Erythroblast (primary cell): ENCODE data around the gene SPSB4.
"Not testable (repeated sequence)": the region's sequence is repeated elsewhere in the genome, so short reads cannot be mapped to it uniquely, and the experiment has no call there.

Experiments used
- DNase-seq, 2 experiments: peaks; one replicate each; lab custom pipeline; 2025; lab: John Stamatoyannopoulos, UW
- GATA1 ChIP-seq: IDR thresholded peaks from 2 replicates; pipeline ENCODE4 v1.6.1; 2011; ENCODE audit warnings: low read depth, mild to moderate bottlenecking, control low read depth, low read length, moderate library complexity
- POLR2A ChIP-seq: IDR thresholded peaks from 2 replicates; pipeline ENCODE4 v1.6.1; 2011; ENCODE audit warnings: mild to moderate bottlenecking, low read length

SPSB4 gene

DNA sequence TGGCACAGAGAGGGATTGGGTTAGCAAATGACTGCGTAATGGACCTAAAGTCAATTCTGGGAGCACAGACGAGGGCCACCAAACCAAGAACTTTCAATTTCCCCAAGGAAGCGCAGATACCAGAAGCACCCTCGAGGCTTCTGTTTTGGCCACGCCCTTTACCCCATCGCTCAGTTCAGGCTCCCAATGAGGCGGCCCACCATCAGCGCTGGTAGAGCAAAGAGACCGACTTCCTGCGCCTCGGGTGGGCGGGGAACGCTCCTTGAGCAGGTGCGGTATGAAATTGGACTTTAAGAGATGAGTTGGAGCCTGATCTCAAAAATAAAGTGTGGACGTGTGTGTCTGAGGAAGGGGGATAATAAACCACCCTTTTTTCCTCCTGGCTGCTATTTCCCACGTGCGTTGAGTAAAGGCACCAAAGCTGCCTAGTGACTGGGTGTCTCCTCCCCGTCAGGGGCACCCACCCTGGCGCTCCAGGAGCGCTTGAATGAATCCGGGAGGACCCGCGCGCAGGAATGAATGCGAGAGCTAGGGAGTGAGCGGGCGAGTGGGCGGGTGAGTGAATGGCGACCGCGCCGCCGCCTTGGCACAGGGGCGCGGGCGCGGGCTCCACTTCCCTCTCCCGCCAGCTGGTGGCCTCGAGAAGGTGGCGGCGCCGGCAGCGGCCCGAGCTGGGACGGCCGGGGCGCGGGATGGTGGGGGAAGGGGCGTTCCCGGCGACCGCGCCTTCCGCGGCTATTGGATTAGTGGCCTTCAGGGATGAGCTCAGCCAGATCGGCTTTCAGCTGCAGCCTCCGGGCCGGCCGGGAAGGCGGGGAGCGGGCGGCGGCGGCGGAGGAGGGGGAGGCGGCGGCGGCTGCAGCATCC, at the start of gene SPSB4:
SPSB4 (plus strand) TSS at position 772 of the 867 bp plus-strand sequence. CDS start 14,758 bp downstream, outside the sequence.
- DNase-seq, result peak in 1 of 2 experiments; percentile 18

DNA sequence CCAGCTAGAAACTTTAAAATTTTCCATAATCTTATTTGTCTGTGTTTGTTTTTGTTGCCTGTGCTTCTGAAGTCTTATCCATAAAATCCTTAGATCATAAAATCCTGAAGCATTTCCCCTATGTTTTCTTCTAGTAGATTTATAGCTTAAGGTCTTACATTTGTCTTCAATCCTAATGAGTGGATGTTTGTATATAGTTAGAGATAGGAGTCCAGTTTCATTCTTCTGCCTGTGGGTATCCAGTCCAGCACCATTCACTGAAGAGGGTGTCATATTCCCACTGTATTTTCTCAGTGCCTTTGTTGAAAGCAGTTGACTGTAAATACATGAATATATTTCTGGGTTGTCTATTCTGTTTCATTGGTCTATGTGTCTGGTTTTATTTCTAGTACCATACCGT, 44.8 kb upstream of the SPSB4 start:
- no peak for DNase-seq
- TF ChIP-seq GATA1 (no peak), POLR2A (no peak)

More for the DNA sequence above, at the start of gene SPSB4:
- no peak for TF ChIP-seq GATA1
- no peak for TF ChIP-seq POLR2A

DNA sequence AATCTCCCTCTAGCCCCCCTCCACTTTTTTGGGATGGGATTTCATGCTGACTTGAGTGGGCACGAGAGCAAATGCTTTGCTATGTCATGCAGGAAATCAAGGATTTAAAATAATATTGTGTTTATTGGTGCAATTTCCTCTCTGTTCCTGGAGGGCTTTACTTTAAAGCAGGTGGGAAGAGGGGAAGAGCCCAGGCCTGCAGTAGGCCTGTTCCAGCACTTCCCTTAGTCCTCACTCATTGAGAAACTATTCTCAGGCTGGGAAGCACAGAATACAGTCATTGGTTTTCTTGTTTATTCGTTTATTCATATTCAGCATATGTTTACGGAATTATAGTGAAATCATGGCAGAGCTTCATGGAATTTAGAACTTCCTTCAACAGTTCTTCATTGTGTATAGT, 41.7 kb upstream of the SPSB4 start:
- no peak for DNase-seq
- TF ChIP-seq POLR2A (no peak), GATA1 (no peak)

DNA sequence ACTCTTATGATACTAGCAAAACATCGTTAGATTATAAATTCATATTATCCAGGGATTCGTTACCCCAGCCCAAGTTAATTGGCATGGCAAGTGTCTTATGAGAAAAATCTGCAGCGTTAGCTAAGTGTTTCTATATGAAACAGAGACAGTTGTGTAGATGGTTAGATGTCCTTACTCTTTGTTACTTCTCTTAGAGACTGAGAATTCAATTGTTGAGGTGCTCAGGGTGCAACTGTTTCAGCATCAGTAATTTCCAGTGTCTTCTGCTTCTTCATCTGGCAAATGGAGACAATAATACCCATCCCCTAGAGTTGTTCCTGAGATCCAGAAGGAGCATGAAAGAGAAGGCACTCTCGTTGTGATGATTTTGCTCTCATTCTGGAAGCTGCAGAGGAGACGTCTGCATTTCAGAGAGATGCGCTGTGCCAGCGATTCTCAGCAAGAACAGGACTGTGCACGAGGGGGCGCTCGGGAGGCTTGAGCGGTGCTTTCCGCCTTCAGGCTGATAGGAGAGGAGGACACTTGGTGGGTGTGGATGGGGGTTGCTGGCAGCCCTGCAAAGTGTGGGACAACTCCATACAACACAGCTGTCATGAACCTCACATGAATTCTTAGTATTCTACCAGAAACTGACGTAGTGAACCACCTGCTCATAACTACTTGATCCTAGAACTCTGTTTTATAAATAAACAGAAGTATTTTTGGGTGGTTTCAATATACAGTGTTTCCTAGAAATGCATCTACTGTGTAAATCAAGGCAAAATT, 39.7 kb upstream of the SPSB4 start:
- no peak for TF ChIP-seq POLR2A
- peak; percentile 56 to 73 for DNase-seq

DNA sequence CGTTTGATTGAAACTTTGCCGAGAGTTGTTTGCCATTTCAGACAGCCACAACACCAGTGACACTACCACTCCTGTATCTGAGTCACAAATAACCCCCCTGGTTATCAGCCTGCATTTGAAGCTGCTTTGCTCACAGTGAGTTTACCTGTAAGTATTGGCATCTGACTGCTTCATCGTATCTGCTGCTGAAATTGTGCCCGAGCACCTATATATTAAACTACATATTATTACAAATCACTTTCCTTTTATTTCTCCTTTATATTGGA, 39.2 kb upstream of the SPSB4 start:
- no peak for DNase-seq
- no peak for TF ChIP-seq POLR2A
- no peak for TF ChIP-seq GATA1

DNA sequence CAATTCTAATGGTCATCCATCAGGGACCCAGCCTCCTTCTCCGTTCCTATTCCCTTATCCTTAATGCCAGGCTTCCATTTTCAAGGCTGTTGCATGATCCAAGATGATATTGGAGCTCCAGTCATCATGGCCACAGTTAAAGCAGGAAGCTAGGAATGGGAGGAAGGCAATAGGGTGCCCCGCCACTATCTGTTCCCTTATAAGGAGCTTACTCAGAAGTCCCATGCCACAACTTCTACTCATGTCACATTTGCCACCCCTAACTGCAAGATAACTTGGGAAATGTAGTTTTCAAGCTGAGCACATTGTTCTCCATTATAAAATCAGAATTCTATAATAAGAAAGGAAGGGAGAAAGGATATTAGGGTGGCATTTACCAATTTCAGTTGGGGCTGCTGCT, 38.6 kb upstream of the SPSB4 start:
- no peak for DNase-seq
- TF ChIP-seq GATA1 (no peak), POLR2A (no peak)

DNA sequence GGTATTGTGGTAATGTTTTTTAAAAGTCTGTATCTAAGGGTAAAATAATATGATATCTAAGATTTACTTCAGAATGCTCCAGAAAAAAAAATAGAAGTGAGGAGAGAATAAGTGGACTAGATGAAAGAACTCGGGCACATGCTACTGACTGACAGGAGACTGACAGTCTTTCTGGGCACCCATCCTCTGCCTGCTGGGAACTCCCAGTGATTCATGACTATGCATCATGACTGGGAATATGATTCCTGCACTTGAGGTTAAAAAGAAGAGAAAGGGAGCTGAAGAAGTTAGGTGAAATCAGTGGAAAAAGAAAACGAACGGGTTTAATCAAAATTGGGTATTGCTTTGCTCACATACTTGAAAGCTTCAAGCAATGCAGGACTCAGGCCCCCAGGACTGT, 35.7 kb upstream of the SPSB4 start:
- no peak for DNase-seq
- TF ChIP-seq POLR2A, result no peak
- no peak for TF ChIP-seq GATA1

DNA sequence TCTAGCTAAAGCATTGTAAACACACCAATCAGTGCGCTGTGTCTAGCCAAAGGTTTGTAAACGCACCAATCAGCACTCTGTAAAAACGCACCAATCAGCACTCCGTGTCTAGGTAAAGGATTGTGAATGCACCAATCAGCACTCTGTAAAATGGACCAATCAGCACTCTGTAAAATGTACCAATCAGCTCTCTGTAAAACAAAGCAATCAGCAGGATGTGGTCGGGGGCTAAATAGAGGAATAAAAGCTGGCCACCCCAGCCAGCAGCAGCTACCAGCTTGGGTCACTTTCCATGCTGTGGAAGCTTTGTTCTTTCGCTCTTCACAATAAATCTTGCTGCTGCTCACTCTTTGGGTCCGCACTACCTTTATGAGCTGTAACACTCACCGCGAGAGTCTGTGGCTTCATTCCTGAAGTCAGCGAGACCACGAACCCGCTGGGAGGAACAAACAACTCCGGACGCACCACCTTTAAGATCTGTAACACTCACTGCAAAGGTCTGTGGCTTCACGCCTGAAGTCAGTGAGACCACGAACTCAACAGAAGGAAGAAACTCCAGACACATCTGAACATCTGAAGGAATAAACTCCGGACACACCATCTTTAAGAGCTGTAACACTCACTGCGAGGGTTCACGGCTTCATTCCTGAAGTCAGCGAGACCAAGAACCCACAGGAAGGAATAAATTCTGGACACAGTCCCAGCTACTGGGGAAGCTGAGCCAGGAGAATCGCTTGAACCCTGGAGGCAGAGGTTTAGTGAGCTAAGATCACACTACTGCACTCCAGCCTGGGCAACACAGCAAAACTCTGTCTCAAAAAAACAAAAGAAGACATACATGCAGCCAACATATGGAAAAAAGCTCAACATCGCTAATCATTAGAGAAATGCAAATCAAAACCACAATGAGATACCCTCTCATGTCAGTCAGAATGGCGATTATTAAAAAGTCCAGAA, 33.5 kb upstream of the SPSB4 start:
- not testable (repeated sequence) for DNase-seq

DNA sequence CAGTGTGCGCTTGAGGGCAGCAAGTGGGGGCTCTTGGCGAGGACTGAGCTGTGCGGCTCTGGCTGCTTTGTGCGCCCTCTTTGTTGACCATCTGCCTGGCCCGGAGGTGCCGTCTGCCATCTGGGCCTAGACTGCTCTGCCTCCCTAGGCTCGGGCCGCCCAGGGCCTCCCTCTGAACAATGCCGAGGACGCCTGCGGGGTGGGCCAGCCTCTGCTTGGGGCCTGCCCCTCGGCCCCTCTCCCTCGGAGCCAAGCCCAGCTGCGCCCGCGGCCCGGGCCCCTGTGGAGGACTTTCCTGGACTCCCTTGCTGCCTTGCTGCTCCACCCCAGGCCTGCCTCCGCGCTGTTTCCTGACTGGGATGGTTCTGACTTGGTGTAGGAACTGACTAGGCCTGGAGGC, 31.9 kb upstream of the SPSB4 start:
- no peak for TF ChIP-seq GATA1
- TF ChIP-seq POLR2A, result no peak
- no peak for DNase-seq

DNA sequence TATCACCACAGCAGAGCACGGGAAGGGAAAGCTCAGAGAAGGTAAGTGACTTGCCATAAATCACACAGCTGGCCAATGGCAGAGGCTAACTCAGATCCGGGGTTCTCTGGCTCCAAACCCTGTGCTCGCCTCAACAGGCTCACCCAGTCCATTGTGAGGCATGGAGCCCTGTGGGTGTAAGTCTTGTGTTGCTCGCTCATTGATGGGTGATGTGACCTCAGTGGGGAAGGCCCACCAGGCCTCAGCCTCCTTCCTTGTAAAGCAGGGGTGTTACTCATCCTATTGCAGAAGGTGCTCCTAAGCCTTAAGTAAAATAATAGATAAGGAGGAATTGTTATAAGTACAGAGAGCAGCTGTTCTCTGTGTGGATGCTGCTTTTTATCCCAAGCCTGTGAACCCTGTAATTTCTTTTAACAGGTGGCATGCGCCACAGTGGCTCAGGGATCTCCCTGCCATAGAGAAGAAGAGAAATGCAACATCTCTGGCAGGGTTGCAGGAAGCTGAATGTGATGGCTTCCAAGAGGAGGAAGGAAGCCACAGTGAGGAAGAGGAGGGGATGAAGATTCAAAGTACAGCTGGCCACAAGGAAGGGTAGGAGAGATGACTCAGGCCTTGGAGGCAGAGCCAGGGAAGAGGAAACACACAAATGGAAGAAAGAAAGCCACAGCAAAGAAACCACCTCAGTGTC, 30.9 kb upstream of the SPSB4 start:
- no peak for DNase-seq
- TF ChIP-seq GATA1 (no peak), POLR2A (no peak)

DNA sequence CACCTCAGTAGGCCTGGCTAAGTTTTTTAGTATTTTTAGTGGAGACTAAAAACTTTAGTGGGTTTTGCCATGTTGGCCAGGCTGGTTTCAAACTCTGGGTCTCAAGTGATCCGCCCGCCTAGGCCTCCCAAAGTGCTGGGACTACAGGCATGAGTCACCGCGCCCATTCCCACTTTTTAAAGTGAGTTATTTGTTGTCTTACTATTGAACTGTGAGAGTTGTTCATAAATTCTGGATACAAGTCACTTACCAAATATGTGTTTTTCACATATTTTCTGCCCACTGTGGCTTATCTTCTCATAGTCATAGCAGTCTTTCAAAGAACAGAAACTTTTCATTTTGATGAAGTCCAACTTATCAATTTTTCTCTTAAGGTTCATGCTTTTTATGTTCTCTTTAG, 29.9 kb upstream of the SPSB4 start:
- no peak for DNase-seq
- TF ChIP-seq GATA1 (no peak), POLR2A (no peak)

DNA sequence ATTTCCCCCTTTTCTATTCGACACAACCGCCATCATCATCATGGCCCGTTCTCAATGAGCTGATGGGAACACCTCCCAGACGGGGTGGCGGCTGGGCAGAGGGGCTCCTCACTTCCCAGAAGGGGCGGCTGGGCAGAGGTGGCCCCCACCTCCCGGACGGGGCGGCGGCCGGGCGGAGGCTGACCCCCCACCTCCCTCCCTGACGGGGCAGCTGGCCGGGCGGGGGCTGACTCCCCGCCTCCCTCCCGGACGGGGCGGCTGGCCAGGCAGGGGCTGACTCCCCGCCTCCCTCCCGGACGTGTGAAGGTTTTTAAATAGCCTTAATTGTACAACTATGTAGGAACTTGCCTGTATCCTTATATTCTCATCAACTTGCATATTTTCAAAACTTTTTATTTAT, 20.9 kb upstream of the SPSB4 start:
- TF ChIP-seq GATA1 (no peak), POLR2A (no peak)
- DNase-seq, result no peak

DNA sequence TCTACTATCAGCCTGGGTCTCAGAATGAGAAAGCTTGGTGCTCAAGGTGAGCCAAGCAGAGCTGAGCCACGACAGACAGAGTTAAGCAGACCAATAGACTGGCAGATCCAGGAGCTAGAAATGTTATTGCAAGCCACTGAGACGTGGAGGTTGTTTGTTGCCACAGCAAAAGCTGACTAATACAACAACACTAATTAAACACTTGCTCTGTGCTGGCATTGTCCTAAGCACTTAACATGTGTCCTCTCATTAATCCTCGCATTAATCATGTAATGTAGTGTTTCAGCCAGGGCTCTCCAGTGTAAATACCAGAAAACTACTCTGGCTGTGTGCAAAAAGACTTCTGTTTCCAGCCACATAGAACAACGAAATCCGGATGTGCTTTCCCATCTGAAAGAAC, 11.6 kb upstream of the SPSB4 start:
- no peak for DNase-seq
- TF ChIP-seq GATA1 (no peak), POLR2A (no peak)
